HL-60 (cell line): ENCODE data around the gene L1CAM.

Experiments
- GABPA ChIP-seq: IDR thresholded peaks from 2 replicates; pipeline ENCODE4 v1.6.1; 2012; ENCODE audit warnings: low read depth
- POLR2AphosphoS5 ChIP-seq: IDR thresholded peaks from 2 replicates; pipeline ENCODE4 v1.6.1; 2012; ENCODE audit warnings: low read depth
- TF ChIP-seq, protein P1 (sequence below): IDR thresholded peaks from one replicate; pipeline ENCODE4 v1.5.1; 2011; ENCODE audit warnings: low read length, control low read depth, inconsistent platforms; ENCODE audit not compliant: insufficient read depth
- TF ChIP-seq, protein P2 (sequence below): IDR thresholded peaks from 2 replicates; pipeline ENCODE4 v1.6.1; 2012; ENCODE audit warnings: low read depth; ENCODE audit not compliant: insufficient replicate concordance

DNA sequence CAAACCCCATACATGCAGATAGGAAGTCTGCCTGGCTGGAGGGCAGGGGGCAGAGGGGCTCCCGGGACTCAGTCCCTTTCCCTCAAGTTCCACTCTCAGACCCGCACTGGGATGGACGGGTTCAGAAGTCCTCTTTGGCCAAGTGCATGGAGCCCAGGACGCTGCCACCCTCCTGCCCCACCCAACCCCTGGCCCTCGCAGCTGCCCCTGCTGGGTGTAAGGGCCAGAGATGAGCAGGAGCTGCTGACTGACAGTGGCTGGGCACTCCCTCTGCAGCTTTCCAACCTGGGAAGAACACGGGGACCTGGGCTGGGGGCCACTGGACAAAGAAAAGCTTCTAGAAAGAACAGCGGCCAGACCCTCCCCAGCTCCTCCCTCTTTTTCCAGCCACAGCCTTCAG is 3.4 kb downstream of the L1CAM start:
- TF ChIP-seq, protein P1, sequence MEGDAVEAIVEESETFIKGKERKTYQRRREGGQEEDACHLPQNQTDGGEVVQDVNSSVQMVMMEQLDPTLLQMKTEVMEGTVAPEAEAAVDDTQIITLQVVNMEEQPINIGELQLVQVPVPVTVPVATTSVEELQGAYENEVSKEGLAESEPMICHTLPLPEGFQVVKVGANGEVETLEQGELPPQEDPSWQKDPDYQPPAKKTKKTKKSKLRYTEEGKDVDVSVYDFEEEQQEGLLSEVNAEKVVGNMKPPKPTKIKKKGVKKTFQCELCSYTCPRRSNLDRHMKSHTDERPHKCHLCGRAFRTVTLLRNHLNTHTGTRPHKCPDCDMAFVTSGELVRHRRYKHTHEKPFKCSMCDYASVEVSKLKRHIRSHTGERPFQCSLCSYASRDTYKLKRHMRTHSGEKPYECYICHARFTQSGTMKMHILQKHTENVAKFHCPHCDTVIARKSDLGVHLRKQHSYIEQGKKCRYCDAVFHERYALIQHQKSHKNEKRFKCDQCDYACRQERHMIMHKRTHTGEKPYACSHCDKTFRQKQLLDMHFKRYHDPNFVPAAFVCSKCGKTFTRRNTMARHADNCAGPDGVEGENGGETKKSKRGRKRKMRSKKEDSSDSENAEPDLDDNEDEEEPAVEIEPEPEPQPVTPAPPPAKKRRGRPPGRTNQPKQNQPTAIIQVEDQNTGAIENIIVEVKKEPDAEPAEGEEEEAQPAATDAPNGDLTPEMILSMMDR: no peak
- TF ChIP-seq, protein P2, sequence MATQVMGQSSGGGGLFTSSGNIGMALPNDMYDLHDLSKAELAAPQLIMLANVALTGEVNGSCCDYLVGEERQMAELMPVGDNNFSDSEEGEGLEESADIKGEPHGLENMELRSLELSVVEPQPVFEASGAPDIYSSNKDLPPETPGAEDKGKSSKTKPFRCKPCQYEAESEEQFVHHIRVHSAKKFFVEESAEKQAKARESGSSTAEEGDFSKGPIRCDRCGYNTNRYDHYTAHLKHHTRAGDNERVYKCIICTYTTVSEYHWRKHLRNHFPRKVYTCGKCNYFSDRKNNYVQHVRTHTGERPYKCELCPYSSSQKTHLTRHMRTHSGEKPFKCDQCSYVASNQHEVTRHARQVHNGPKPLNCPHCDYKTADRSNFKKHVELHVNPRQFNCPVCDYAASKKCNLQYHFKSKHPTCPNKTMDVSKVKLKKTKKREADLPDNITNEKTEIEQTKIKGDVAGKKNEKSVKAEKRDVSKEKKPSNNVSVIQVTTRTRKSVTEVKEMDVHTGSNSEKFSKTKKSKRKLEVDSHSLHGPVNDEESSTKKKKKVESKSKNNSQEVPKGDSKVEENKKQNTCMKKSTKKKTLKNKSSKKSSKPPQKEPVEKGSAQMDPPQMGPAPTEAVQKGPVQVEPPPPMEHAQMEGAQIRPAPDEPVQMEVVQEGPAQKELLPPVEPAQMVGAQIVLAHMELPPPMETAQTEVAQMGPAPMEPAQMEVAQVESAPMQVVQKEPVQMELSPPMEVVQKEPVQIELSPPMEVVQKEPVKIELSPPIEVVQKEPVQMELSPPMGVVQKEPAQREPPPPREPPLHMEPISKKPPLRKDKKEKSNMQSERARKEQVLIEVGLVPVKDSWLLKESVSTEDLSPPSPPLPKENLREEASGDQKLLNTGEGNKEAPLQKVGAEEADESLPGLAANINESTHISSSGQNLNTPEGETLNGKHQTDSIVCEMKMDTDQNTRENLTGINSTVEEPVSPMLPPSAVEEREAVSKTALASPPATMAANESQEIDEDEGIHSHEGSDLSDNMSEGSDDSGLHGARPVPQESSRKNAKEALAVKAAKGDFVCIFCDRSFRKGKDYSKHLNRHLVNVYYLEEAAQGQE: no peak
- TF ChIP-seq GABPA (no peak), POLR2AphosphoS5 (no peak)
